HuH-7 (cell line): Measurements from ENCODE around the gene SYT5.
"Not testable (repeated sequence)": the region's sequence is repeated elsewhere in the genome, so short reads cannot be mapped to it uniquely, and the experiment has no call there.

ENCODE experiments used
- DNase-seq: peaks from one replicate; pipeline ENCODE4 v3.0.0; 2011; ENCODE audit warnings: low spot score

Gene SYT5

GRCh38 chr19:55171440-55171839, 8.6 kb downstream of the SYT5 start:
- no peak for DNase-seq

GRCh38 chr19:55169136-55169535, 11.0 kb downstream of the SYT5 start:
- no peak for DNase-seq

GRCh38 chr19:55166530-55167268, 13.4 kb downstream of the SYT5 start, which contains the start of gene DNAAF3:
TSS of gene DNAAF3 (minus strand) at chr19:55166613. CDS start at chr19:55166413, 200 bp downstream.
- DNase-seq: peak; percentile 100

- DNase-seq: peak; percentile 86
These were observed 14.0 kb downstream of the SYT5 start for GRCh38 chr19:55165952-55166529.

GRCh38 chr19:55161571-55162322, 18.3 kb downstream of the SYT5 start:
- DNase-seq: no peak

GRCh38 chr19:55160986-55161365, 19.1 kb downstream of the SYT5 start:
- DNase-seq: no peak

- peak; percentile 98 for DNase-seq
These were observed 19.7 kb downstream of the SYT5 start for GRCh38 chr19:55160128-55160985.

- no peak for DNase-seq
These were observed 21.0 kb downstream of the SYT5 start for GRCh38 chr19:55158848-55159749.

- no peak for DNase-seq
These were observed 21.7 kb downstream of the SYT5 start for GRCh38 chr19:55158423-55158822.

- DNase-seq: no peak
These were observed 22.8 kb downstream of the SYT5 start, which contains the start of gene TNNI3 for GRCh38 chr19:55157064-55157908. TSS of gene TNNI3 (minus strand) at chr19:55157732. CDS start at chr19:55157589, 143 bp downstream.

GRCh38 chr19:55156202-55157063, 23.7 kb downstream of the SYT5 start:
- DNase-seq: no peak

GRCh38 chr19:55155784-55156183, 24.3 kb downstream of the SYT5 start:
- DNase-seq: not testable (repeated sequence)

- DNase-seq: no peak
These were observed 26.3 kb downstream of the SYT5 start for GRCh38 chr19:55153652-55154264.

- DNase-seq: no peak
These were observed 28.1 kb downstream of the SYT5 start for GRCh38 chr19:55152017-55152416.

GRCh38 chr19:55149078-55150003, 30.7 kb downstream of the SYT5 start, which contains the start of gene TNNT1:
TSS of gene TNNT1 (minus strand) at chr19:55149206. CDS start at chr19:55147157, 2,049 bp downstream.
- DNase-seq: no peak

- no peak for DNase-seq
These were observed 32.4 kb downstream of the SYT5 start for GRCh38 chr19:55147545-55148251.
